ENCODE results near the gene DCC. TPM values are rescaled to one million over a fixed set of nuclear protein-coding genes. Genes with fewer than 3 reads are reported as not detected.

Gene DCC
- total RNA-seq, 2 donors from 2014 or later: 0.10 to 0.48 TPM

- no peak for DNase-seq
- Histone ChIP-seq H3K4me3 (no peak overlapping the region), H3K27ac (no peak overlapping the region), H3K9me3 (no peaks in the 10 kb centered on the region), H3K9ac (ENCODE audit: low read depth in 2 of 2, low read length in 2 of 2) (no peak overlapping the region), H3K27me3 (no peaks in the 10 kb centered on the region), H3K4me1 (no peaks in the 10 kb centered on the region), H3K36me3 (no peaks in the 10 kb centered on the region)
- intact Hi-C loops (cut with DNase I): no loop called here
- no peak for TF ChIP-seq CTCF (IDR thresholded peaks at IDR 0.05)
Observed at GRCh38 chr18:53126210-53126609, 786.2 kb downstream of the DCC start.

- no peaks in the 10 kb centered on the region for H3K9me3 ChIP-seq
- H3K4me1 ChIP-seq: no peaks in the 10 kb centered on the region
- H3K9ac ChIP-seq (ENCODE audit: low read depth in 2 of 2, low read length in 2 of 2): no peak overlapping the region
- H3K36me3 ChIP-seq: no peaks in the 10 kb centered on the region
- no peaks in the 10 kb centered on the region for H3K27me3 ChIP-seq
- no peak for DNase-seq
- H3K4me3 ChIP-seq: no peak overlapping the region
- TF ChIP-seq CTCF (IDR thresholded peaks at IDR 0.05): no peak
- intact Hi-C loops (cut with DNase I): no loop called here
- no peak overlapping the region for H3K27ac ChIP-seq
Observed at GRCh38 chr18:53131001-53131400, 791.0 kb downstream of the DCC start.

GRCh38 chr18:53134711-53135110 lies 794.7 kb downstream of the DCC start:
- H3K4me3 ChIP-seq: no peak overlapping the region
- no peaks in the 10 kb centered on the region for H3K9me3 ChIP-seq
- no peak for DNase-seq
- no peaks in the 10 kb centered on the region for H3K4me1 ChIP-seq
- no peaks in the 10 kb centered on the region for H3K27me3 ChIP-seq
- no peak for TF ChIP-seq CTCF (IDR thresholded peaks at IDR 0.05)
- H3K9ac ChIP-seq (ENCODE audit: low read depth in 2 of 2, low read length in 2 of 2): no peak overlapping the region
- intact Hi-C loops (cut with DNase I): no loop called here
- H3K27ac ChIP-seq: no peak overlapping the region
- no peaks in the 10 kb centered on the region for H3K36me3 ChIP-seq

- H3K4me3 ChIP-seq: no peak overlapping the region
- H3K9ac ChIP-seq (ENCODE audit: low read depth in 2 of 2, low read length in 2 of 2): no peak overlapping the region
- H3K27ac ChIP-seq: no peak overlapping the region
- H3K9me3 ChIP-seq: no peaks in the 10 kb centered on the region
- no peaks in the 10 kb centered on the region for H3K27me3 ChIP-seq
- DNase-seq: no peak
- no peak for TF ChIP-seq CTCF (IDR thresholded peaks at IDR 0.05)
- intact Hi-C loops (cut with DNase I): no loop called here
- no peaks in the 10 kb centered on the region for H3K36me3 ChIP-seq
- H3K4me1 ChIP-seq: no peaks in the 10 kb centered on the region
Observed at GRCh38 chr18:53135654-53136053, 795.7 kb downstream of the DCC start.

GRCh38 chr18:53139746-53140500 lies 799.9 kb downstream of the DCC start:
- no peaks in the 10 kb centered on the region for H3K36me3 ChIP-seq
- no peaks in the 10 kb centered on the region for H3K27me3 ChIP-seq
- DNase-seq: no peak
- H3K4me3 ChIP-seq: no peak overlapping the region
- H3K27ac ChIP-seq: no peak overlapping the region
- intact Hi-C loops (cut with DNase I): no loop called here
- no peak for TF ChIP-seq CTCF (IDR thresholded peaks at IDR 0.05)
- H3K9me3 ChIP-seq: no peaks in the 10 kb centered on the region
- no peaks in the 10 kb centered on the region for H3K4me1 ChIP-seq
- no peak overlapping the region for H3K9ac ChIP-seq (ENCODE audit: low read depth in 2 of 2, low read length in 2 of 2)

Data from colonic mucosa (tissue), 4 donors.